HL-60 (cell line): ENCODE results near the gene CABP2.
A peak's percentile ranks its signal among the peaks of the same experiment; 100 is the strongest.

Source experiments
- DNase-seq, 2 experiments: peaks; one replicate each; pipeline ENCODE4 v3.0.0-alpha.2; 2010 to 2020; ENCODE audit warnings: low read depth in 1 of 2, low spot score in 1 of 2
- H3K27ac ChIP-seq: fragments of 250-450 bp; sonication (Bioruptor Pico); replicated peaks from 2 replicates; pipeline ENCODE4 v1.5.1; 2020; ENCODE audit warnings: mild to moderate bottlenecking, moderate library complexity
- H3K27me3 ChIP-seq: fragments of 250-450 bp; sonication (Bioruptor Pico); 2 replicates; pipeline ENCODE4 v1.5.1; 2021; ENCODE audit warnings: mild to moderate bottlenecking, moderate library complexity; ENCODE audit not compliant: insufficient read depth, poor library complexity, severe bottlenecking
- H3K4me3 ChIP-seq: replicated peaks from 2 replicates; pipeline ENCODE4 v1.5.1; 2011; ENCODE audit warnings: mild to moderate bottlenecking, control low read depth, low read length; ENCODE audit not compliant: insufficient read depth
- CTCF ChIP-seq: IDR thresholded peaks from one replicate; pipeline ENCODE4 v1.5.1; 2011; ENCODE audit warnings: low read length, control low read depth, inconsistent platforms; ENCODE audit not compliant: insufficient read depth
- GABPA ChIP-seq: IDR thresholded peaks from 2 replicates; pipeline ENCODE4 v1.6.1; 2012; ENCODE audit warnings: low read depth
- POLR2AphosphoS5 ChIP-seq: IDR thresholded peaks from 2 replicates; pipeline ENCODE4 v1.6.1; 2012; ENCODE audit warnings: low read depth
- REST ChIP-seq: IDR thresholded peaks from 2 replicates; pipeline ENCODE4 v1.6.1; 2012; ENCODE audit warnings: low read depth; ENCODE audit not compliant: insufficient replicate concordance
- SPI1 ChIP-seq: IDR thresholded peaks from 2 replicates; pipeline ENCODE4 v1.6.1; 2012; ENCODE audit warnings: low read depth, mild to moderate bottlenecking, borderline replicate concordance
- long read RNA-seq: library from polyadenylated mRNA; unstranded; transcript quantifications from one replicate; pipeline ENCODE4 v2.0.0, GENCODE V29; 2020

Gene CABP2
- long read RNA-seq: 0 reads

- DNase-seq: no peak
- Histone ChIP-seq H3K27me3 (no peaks in the 10 kb centered on the region), H3K4me3 (no peak within 1 kb of the TSS), H3K27ac (no peak within 1 kb of the TSS)
- no peak for TF ChIP-seq CTCF
- no peak for TF ChIP-seq SPI1
- no peak for TF ChIP-seq REST
- TF ChIP-seq GABPA: no peak
- no peak for TF ChIP-seq POLR2AphosphoS5
These were observed at the start of gene CABP2 for GRCh38 chr11:67522844-67523555. Gene CABP2, minus strand, starts transcription at chr11:67523446. Its CDS starts 120 bp downstream, at chr11:67523326.

GRCh38 chr11:67572747-67573419 is 49.6 kb upstream of the CABP2 start:
- Histone ChIP-seq H3K27me3 (no peaks in the 10 kb centered on the region), H3K4me3 (no peak overlapping the region), H3K27ac (no peak overlapping the region)
- TF ChIP-seq CTCF (peak; percentile 53), REST (no peak), GABPA (no peak)
- peak in 1 of 2 experiments; percentile 49 for DNase-seq

GRCh38 chr11:67572305-67572704 is 49.1 kb upstream of the CABP2 start:
- no peak for DNase-seq
- Histone ChIP-seq H3K27me3 (no peaks in the 10 kb centered on the region), H3K27ac (no peak overlapping the region), H3K4me3 (no peak overlapping the region)
- no peak for TF ChIP-seq SPI1
- no peak for TF ChIP-seq POLR2AphosphoS5
- no peak for TF ChIP-seq GABPA
- TF ChIP-seq REST: no peak
- no peak for TF ChIP-seq CTCF
